Stimulated activated CD4-positive, alpha-beta T cell treated with anti-CD3 and anti-CD28 coated beads, Interleukin-4, amount 100 ng/mL, for 24 hours (primary cell): ENCODE data around the gene TUBGCP2.

Experiments
- DNase-seq: peaks from one replicate; pipeline ENCODE4 v3.0.0-alpha.2; 2020

Gene TUBGCP2

DNA sequence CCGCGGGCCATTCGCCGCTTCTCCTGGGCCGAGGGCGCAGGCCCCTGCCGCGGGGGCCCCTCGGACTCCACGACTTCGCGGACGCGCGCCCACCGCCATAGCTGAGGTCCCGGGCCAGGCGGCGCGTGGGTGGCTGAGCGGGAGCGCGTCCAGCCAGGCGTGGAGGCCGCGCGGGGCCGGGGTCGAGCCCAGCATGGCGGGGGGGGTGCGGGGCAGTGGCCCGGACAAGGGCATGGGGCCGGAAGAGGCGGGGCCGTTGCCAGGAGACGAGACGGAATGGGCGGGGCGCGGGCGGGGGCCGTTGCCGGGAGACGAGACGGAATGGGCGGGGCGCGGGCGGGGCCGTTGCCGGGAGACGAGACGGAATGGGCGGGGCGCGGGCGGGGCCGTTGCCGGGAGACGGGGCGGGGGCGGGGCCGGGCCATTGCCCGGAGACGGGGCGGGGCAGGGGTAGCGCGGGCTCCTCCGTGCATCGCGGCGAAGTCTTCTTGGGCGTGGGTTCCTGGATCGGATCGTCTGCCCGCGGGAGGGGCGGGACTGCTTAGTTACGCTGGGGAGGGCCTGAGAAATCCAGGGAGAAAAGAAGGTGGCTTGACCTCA lies 46.8 kb downstream of the TUBGCP2 start:
- DNase-seq = peak; percentile 85

DNA sequence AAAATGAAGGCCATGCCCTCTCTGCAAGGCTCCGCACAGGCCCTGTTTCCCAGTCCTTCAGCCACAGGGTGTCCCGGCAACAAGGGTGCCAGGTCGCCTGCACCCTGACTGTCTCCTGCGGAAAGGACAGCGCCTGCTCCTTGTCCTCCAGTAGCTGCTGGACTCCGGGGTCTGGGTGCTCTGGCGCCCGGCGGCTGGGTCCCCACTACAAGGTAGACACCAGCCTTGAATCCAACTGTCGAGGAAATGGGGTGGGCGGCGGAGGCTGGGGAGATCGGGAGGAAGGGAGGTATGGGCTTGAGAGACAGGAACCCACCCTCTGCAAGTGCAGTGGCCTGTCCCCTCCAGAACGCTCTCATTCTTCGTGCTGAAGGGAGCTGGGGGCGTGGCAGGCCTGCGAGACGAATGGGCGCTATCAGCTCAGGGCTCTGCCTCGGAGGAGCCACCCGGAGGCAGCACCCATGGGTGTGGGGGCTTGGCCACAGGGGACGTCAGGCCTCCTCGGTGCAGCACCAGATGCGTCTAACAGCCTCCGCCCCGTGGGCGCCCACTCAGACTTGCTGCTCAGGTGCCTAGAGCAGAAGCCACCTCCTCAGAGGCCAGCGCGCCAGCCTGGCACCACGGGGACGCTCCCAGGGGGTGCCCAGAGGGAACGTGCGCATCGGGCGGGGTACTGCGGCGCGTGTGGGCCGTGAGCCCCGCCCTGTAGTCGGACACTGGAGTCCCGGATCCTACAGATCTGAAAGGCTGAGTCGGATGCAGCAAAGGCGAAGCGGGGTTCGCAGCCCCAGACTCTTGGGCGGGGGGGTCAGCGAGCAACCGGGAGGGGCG lies 47.6 kb downstream of the TUBGCP2 start:
- DNase-seq = peak; percentile 63

DNA sequence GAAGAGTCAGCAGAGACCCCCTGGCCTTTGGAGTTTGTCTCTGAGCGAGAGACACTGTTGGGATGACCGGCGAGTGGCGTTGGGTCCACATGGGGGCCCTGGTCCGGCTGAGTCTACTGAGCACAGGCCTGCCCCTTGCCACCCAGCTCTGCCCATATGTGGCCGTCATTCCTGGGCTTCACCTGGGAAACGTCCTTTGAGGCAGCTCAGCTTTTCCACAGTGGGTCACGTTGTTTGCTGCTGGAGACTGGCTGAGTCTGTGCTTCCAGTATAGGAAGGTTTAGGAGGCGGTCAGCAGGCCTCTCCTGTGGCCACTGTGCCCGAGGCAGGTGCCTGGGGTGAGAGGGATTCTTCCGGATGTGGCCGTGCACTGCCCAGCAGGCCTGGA lies 49.1 kb downstream of the TUBGCP2 start:
- DNase-seq = no peak

DNA sequence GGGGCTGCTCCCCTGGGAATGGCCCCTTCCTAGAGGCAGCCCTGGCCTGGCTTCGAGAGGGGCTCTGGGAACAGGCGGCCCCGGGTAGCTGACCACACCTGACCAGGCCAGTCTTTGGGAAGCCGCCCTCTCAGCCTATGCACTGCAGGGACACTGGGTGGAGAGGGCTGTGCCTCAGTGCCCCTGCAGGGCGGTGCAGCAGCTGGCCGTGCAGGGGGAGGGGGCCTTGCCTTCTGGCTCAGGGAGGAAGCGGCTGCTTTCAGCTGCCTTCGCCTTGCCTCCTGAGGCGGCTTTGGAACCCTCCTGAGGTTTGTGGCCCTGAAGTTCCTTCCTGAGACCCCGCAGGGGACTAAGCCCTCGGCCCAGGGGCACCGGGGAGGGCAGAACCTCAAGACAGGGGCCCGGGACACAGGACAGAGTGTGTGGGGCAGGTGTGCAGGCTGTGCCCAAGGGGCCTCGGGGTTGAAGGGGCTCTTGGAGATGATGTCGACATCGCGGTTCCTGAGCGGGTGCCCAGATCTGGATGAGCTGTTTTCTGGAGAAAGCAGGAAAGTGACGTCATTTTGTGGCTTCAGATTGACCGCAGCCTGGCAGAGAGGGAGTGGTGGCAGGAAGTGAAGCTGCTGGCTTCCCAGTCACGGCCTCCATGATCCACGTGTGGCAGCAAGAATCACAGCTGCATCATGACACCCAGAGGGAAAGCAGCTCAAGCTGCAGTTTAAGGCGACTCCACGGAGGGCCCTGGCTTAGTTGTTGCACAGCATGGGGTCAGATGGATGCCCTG lies 49.7 kb downstream of the TUBGCP2 start:
- DNase-seq = peak; percentile 91

DNA sequence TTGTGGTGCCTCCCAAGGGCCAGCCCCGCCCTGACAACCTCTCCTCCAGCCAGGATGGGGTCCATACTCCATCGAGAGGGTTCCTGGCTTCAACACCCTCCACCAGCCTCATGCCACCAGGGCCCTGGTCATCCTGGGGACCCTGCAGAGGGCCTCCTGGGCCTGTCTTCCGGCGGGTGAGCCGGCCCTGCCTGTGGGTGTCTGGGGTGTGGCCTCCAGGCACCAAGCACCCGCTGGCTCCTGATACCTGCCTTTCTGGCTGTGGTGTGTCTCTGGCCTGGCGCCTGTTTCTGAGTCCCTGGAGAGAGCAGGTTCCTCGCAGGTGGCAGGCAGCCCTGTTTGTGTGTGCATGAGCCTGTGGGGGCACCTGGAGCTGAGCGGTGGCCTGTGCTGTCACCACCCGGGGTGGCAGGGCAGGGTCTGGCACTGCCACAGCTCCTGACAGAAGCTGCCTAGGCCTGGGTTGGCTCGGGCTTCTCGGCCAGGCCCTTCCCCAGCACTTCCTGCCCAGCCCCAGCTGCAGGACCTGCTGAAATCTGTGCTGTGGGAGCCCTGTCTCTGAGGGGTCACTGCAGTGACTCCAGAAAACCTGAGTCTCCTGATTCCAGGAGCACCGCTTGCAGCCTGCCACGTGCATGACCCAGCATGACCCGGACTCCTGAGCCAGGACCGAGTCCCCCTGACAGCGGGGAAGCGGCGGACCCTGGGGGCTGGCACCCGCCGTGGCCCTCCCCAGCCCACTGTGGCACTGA lies 50.4 kb downstream of the TUBGCP2 start:
- peak; percentile 37 for DNase-seq

DNA sequence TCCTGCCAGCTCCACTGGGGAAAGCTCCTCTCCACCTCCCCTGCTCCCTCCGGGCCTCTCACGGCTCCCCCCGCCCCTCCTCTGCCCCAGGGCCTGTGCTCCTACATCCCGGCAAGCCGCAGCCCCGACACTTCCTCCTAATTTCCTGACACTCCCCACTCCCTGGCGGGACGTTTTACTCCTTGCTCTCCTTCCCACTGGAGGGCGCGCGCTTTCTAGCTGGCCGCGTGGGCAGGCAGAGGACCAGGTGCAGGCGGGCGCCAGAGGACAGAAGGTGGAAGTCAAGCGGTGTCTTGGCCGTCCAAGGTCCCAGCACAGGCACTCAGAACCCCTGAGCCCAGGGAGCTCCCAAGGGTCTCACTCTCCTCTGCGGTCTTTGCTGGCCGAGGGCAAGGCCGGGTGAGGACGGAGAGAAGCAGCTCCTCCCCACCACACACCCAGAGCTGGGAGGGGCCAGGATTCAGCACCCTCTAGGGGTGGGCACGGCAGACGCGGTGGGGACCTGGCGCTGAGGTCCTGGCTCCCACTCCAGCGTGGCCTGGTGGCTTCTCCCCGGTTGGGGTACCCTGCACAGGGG lies 51.1 kb downstream of the TUBGCP2 start:
- no peak for DNase-seq

DNA sequence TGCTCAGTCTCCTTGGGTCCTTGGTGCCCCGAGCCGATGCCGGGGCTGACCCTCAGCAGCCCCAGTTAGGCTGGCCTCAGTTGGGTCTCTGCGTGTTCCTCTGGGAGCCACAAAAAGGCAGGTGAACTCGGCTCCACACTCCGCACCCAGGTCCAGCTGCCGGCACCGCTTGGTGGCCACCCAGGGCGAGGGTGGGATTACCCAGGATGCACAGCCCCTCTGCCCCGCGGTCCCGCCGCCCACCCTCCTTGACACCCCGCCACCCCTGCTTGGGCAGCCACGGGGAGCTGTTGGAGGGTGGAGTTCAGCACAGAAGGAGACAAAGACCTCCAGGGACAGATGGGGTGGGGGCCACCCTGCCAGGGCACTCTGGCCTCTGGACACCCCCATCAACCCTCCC lies 53.3 kb downstream of the TUBGCP2 start:
- DNase-seq = no peak

DNA sequence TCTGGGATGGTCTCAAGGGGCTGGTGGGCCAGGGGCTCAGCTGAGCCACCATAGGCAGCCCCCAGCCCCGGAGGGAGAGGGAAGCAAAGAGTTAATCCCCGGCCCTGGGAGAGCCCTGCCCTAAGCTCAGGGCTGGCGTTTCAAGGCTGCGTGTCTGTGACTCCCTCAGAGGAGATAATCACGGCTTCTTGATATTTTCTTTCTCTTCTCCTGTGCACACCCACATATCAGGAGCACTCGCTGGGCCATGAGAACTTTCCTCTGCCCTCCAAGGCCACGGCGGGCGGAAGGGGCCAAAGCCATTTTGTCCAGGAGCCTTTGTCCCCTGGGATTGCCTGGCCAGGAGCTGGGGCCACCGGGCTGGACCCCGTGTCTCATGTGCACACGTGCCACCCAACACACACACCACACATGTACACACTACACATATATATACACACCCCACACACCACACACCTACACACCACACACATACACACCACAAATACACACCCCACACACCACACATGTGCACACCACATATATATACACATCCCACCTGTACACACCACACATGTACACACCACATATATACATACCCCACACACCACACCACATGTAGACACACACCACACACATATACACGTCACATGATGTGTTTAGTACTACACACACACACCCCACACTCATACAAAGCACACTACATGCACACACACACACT lies 54.1 kb downstream of the TUBGCP2 start:
- no peak for DNase-seq

DNA sequence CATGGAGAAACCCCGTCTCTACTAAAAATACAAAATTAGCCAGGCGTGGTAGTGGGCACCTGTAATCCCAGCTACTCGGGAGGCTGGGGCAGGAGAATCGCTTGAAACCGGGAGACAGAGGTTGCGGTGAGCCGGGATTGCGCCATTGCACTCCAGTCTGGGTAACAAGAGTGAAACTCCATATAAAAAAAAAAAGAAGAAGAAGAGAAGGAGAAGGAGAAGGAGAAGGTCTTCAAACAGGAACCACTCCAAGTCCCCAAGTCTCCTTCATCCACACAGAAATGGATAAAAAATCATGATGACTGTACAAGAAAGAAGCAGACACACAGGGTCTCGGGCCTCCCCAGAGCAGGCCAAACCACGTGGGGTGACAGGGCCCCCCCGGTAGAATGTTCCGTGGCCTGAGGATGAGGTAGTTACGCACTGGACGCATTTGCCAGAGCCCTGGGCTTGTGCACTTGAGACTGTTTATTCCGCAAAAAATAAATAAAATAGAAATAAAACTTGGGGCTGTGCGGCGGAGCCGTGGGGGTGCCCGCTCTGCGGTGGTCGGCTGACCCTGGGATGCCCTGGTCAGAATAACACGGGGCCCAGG lies 55.2 kb downstream of the TUBGCP2 start:
- DNase-seq = no peak

DNA sequence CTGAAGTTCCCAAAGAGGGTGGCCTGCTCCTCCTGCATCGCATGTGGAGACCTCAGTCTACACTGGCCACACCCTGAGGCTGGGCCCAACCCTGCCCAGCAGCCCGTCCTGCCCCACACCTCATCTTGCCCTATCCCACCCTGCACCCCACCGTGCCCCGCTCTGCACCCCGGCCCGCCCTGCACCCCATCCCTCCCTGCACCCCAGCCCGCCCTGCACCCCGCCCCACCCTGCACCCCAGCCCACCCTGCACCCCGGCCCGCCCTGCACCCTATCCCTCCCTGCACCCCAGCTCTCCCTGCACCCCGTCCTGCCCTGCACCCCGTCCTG lies 56.5 kb downstream of the TUBGCP2 start:
- no peak for DNase-seq

DNA sequence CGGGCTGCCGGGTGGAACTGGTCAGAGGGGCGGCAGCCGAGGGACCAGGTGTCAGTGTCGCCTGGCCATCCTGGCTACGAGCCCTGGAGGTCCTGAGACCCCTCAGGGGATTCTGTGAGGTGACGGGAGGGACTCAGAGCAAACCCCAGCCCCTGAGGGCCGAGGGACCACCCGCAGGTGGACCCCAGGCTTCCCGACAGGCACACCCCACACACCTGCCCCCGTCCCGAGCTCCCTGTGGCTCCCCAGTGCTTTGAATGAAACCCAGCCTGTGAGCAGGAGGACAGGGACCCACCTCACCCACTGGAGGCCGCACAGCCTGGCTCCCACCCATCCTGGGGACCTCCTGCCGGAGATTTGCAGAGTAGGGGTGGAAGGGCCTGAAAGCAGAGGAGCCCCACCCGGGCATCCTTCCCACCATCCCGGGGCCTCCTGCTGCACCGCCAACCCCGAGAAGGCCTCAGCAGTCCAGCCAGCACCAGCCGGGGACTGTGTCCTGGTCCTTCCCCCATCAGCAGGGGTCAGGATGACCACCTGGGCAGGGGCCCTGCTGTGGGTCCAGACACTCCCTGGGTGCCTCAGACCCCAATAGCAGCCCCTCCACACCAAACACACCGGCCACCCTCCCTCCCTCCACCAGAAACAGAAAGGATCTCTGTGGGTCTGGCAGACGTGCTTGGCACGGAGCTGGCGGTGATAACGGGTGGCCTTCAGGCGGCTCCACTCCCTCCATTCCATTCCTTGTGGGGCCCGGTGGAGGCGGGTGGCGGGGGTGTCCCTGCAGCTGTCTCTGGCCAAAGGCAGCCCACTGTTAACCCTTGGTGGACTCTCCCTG lies 57.1 kb downstream of the TUBGCP2 start:
- DNase-seq = no peak

DNA sequence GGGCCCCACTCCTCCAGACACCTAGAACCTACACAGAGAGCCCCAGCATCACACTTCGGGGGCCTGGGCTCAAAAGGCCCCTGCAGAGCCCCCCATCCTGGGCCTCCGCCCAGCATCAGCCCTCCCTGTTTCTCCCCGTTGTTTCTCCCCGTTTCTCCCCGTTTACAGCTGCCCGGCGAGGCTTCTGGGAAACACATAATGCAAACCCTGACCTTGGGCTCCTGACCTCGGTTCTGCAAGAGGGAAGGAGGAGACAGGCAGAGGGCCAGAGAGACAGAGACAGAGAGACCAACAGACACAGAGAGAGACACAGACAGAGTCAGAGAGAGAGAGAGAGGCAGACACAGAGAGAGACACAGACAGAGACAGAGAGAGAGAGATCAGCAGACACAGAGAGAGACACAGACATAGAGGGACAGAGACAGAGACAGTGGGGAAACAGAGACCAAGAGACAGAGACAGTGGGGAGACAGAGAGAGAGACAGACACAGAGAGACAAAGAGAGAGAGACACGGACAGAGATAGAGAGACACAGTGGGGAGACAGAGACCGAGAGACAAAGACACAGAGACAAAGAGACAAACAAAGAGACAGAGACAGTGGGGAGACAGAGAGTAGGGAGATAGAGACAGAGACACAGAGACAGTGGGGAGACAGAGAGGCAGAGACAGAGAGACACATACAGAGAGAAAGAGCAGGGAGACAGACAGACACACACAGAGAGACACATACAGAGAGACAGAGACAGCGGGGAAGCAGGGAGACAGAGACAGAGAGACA lies 58.5 kb downstream of the TUBGCP2 start:
- no peak for DNase-seq

DNA sequence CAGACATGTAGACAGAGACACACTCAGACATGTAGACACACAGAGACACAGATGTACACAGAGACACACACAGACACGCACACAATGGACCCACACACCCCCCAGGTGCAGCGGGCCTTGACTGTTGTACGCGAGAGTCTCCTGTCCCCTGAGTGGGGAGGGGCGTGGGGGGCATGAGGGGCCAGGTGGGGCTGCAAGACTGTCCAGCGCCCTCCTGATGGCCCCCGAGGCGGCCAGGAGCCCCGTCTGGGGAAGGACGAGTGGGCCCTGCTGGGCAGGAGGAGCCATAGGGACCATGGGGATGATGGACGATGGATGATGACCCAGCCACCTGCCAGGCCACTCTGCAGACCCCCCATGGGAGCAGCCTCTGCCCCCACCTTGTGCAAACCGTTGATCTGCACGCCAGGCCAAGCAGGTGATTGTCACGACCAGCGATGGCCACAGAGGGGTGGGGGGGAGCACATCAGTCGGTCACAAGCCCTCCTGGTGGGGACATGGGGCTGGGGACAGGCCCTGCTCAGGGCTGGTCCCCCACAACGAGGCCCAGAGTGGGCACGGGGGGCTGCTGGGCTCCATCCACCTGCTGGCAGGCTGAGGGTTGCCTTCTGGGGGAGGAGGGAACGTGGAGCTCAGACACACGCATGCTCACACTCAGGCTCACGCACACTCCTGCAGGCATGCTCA lies 59.4 kb downstream of the TUBGCP2 start:
- no peak for DNase-seq

DNA sequence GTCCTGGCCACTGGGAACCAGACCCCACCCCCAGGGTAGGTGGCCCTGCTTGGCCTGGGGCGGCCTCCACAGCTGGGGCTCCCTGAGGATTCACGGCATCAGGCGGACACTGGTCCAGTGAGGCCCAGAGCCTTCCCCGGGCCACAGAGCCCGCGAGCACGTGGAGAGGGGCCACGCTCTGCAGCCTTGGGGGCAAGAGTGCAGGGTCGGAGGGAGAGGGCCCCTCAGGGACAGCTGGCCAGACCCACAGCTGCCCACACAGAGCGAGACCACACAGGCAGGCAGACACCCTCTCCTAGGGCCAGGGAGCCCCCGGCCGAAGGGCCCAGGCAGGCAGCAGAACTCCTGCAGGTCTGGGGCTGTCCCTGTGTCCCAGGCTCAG lies 60.3 kb downstream of the TUBGCP2 start:
- no peak for DNase-seq

DNA sequence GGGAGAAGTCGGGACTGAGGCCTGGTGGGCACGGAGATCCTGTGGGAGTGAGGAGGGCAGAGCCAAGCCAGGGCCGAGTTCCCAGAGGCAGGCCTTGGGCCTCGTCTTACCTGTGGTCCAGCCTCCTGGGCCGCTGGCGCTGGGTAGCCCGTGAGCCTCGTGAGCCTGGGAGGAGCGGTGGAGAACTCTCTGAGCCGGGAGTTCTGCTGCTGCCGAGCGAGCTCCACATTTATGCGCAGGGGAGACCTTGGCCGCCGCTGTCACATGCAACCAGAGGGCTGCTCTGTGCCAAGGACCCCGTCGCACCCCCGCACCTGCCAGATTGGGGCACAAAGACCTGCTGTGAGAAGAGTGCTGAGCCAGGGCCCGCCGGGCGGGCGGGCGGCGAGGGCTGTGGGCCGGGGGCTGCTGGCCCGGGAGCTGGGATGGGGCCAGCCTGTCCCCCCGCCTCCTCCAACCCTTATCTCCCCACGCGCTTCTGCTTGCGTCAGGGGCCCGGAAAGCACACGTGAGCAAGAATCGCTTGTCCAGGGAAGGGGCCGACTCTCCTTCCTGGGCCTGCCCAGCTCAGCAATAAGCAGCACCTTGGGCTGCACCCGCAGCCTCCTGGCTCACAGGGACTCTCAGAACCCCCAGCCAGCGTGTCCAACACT lies 60.9 kb downstream of the TUBGCP2 start:
- DNase-seq = no peak

DNA sequence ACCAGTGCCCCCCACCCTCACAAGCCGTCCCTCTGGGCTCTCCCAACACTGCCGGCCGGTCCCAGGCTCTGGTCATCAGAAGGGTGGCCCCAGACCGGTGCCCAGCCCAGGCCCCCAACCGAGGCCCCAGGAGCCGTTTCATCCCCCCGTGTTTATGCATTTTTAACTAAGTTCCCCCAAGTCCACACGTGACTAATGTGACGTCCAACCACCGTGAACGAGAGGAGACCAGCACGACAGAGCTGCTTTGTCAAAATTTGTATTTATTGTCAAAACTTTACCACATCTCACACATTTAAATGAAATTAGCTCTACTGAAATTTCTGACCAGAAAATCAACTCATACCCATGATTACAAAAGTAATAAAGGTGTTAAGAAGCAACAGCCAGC lies 62.4 kb downstream of the TUBGCP2 start:
- DNase-seq = no peak

DNA sequence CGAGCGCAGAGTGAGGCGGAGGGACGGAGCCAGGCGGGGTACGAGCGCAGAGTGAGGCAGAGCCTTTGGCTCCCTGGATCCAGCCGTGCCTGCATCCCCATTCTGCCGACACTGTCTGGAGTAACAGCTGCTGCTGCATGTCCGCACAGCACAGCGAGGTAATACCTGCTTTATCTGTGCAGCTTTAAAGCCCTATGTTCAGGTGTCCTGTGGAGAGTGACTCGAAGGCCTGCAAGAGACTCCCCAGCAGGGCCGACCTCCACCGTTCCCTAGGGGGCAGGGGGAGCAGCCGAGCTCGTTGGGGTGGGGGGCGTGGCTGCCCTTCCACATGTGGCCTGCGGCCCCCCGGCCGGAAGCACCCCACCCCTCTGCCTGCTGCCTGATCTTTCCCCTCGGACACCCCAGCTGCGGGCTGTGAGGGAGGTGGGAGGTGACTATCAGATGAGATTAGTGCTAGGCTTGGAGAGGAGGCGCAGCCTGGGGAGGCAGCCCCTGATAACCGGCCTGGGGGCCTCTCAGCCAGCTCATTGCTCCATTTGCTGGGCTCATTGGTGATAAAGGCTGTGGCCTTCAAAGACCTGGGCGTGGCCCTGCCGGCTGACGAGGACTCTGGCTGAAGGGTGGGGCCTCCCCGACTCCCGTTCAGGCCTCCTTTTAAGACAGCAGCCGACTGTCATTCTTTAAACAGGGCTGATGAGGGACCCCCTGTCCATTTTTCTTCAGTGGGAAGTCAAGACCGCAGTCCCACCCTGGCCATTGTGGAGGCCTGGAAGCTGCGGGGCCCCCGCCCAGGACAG lies 63.0 kb downstream of the TUBGCP2 start:
- DNase-seq = no peak

DNA sequence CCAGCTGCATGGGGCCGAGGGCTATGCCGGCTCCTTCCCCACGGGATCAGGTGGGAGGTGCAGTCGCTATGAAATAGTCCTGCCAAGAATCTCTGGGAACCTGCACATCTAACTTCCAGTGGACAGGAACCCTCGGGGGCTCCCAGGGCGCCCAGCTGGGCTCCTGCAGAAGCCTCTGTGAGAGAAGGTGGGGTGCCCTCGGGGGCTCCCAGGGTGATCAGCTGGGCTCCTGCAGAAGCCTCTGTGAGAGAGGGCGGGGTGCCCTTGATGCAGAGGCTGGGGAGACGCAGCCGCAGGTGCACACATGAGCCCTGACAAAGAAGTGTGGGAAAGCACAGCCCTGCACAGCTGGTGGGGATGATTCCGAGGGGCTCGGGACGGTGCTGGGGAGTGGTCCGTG lies 65.1 kb downstream of the TUBGCP2 start:
- DNase-seq = no peak
